Activated CD8-positive, alpha-beta memory T cell treated with anti-CD3 and anti-CD28 coated beads, Interleukin-2, amount 50 U/mL, for 1 hour (primary cell): ENCODE results near the gene CDC14B.

Experiments used
- DNase-seq: peaks from one replicate; pipeline ENCODE4 v3.0.0-alpha.2; 2020; ENCODE audit errors: extremely low read depth

The CDC14B gene

DNA sequence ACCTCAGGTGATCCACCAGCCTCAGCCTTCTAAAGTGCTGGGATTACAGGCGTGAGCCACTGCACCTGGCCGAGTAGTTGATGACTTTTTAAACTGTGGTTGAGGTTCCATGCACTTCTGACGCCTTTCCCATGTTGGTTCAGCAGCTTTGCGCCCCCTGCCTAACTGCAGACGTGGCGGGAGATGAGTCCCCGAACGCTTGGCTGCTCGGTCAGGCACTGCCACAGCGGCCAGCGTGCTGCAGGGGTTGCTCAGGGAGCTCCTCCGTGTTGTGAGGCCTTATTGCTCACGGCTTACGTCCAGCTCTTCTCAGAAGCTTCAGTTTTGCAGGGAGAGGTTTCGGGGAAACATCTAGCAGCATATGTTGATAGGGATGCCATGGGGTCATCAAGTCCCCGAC lies 134.4 kb downstream of the CDC14B start:
- no peak for DNase-seq

DNA sequence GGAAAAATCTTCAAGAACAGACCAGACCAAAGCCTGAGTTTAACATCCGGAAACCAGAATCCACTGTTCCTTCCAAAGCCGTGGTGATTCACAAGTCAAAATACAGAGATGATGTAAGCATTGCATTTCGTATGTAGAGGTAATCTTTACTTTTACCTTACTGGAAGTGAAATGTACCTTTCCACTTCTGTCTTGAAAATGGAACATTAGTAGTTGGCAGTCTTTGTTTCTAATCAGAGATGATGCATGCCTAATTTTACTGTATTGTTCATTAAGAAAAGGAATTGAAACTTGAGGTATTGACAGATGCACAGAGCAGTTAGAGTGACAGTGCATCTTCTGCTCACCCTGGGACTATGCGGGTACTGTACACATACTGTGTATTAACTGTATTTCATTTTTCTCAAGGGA lies 135.1 kb downstream of the CDC14B start:
- DNase-seq, result no peak

DNA sequence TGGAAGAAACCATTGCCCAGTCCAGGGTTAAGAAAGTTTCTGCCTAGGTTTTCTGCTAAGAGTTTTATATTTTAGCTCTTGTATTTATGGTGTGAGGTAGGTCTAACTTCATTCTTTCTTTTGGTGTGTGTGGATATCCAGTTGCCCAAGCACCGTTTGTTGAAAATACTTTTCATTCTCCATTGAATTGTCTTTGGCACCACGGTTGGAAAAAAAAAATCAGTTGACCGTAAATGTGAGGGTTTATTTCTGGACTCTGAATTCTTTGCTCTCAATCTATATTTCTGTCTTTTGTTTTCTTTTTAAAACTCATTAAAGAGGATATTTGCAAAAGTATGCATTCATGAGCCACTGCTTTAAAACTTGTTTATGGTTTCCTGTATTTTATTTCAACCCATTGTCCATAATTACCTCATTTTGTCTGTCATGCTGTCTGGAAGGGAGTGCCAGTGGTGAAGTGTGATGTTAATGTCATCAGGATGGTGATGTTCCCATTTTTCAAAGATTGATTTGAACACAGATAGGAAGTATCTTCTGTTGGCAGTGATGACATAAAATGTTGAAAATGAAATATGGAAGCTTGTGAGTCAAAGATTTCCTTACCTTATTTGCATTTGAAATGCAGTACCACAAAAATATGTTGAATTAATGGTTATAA lies 135.8 kb downstream of the CDC14B start:
- no peak for DNase-seq

DNA sequence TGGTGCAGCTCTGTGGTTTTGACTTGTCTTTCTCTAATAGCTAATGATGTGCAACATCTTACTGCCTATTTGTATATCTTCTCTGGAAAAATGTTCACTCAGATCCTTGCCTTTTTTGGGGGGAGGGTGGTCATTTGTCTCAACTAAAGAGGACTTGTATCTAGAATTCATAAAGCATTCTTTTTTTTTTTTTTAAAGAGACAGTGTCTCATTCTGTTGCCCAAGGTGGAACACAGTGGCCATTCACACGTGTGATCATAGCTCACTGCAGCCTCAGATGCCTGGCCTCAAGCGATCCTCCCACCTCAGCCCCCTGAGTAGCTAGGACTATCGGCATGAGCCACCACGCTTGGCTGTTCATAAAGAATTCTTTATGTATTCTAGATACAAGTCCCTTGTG lies 136.4 kb downstream of the CDC14B start:
- DNase-seq, result no peak

DNA sequence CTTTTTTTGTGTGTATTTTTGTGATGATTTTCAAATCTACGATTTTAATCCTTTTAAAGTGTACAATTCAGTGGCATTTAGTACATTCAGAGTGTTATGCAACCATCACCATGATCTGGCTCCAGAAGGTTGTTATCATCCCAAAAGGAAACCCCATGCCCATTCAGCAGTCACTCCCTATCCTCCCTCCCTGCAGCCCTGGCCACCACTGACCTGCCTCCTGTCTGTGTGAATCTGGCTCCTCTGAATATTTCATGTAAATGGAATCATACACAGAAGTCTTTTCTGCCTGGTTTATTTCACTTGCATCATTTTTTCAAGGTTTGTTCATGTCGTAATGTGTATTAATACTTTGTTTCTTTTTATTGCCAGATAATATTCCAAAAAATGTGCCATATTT lies 137.2 kb downstream of the CDC14B start:
- no peak for DNase-seq

DNA sequence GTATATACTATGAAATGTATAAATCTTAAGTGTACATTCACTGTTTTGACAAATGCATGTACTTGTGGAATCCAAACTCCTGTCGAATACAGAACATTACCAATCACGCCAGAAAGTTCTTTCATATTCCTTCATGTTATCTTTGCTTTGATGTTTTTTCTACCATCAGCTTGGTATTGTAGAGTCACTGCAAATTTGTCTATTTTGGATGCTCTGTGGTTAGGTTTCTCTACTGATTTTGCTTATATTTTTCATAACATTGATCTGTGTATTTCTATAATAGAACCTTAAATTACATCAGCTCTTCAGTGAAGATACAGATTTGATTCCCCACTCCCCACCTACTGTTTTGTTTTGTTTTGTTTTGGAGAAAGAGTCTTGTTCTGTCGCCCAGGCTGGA lies 138.9 kb downstream of the CDC14B start:
- no peak for DNase-seq

DNA sequence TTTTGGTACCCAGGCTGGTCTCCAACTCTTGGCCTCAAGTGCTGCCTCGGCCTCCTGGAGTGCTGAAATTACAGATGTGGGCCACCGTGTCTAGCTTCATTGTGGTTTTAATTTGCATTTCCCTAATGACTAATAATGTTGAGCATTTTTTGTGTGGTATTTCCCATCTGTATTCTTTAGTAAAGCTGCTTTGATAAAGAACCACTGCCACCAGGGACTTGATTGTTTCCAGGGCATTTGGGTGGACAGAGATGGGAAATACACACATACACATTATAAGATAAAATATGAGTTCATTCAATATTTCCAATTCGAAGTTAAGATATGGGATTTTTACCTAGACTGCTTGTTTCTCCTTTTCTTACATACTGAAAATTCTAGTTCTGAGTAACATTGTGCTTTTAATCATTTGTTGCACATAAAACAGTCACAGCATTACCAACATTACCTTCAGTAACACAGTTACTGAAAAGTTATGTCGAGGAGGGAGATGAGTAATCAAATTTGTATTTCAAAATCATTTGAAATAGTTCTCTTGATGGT lies 140.7 kb downstream of the CDC14B start:
- no peak for DNase-seq

DNA sequence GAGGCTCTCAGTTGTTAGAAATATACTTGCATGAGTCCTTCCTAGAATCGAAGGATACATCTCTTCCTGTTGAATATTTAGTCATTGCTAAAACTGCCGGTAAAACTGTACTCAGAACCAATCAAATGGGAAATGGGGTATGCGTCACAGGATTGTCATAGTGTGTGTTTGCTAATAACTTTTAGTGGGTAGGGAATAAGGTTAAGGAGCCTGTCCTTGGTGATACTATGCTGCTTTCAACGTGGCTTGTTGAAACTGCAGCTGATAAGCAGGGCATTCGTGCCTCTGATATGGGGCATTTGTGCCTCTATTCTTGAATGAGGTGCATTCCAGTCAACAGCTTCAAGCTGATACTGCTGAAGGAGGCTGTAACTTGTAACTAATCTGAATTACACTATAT lies 143.1 kb downstream of the CDC14B start:
- DNase-seq, result no peak

DNA sequence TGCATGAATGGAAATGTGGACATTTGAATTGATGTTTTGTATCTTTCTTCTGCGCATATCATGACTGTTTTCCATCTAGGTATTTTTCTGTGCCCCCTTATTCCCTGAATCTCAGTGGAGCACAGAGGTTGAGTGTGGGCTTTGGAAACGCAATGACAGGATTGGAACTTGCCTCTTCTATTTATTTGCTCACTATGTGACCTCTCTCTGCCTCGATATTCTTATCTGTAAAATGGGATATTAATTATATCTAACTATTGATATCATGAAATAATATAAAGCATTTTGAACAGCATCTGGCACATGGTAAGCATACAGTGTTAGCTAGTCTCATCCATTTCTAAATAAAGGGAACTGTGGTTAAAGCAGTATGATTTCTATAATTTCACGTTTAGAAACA lies 143.6 kb downstream of the CDC14B start:
- DNase-seq, result no peak

DNA sequence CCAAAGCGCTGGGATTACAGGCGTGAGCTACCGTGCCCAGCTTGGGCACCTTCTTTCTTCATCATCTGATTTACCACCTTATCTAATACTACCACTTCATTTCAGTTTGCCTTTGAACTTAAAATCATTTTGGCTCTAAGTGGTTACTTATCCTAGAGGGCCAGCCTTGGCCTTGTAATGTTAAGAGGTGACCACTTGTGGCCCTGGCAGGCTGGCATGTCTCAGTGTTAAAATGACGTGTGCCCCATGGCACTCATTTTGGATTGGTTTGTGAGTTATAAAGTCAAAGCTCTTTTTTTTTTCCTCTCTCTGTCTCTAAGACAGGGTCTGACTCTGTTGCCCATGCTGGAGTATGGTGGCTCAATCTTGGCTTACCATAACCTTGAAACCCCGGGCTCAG lies 151.9 kb downstream of the CDC14B start:
- no peak for DNase-seq

DNA sequence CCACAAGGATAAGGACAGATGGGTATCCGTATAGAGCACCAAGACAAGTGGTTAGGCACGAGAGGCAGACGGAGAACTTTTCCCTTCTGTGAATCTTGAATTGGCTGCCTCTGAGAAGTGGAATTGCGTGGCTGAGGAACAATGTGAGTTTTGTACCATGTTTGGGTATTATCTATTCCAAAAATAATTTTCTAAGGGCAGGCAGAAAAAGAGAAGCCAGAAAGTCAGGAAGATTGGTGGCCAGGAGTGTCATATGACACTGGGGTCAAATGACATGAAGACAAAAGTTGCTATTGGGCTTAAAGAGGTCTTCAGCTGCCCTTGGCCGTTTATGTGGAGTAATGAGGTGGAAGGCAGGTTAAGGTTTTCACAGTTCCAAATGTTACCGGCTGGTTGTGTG lies 155.2 kb downstream of the CDC14B start:
- DNase-seq, result no peak

DNA sequence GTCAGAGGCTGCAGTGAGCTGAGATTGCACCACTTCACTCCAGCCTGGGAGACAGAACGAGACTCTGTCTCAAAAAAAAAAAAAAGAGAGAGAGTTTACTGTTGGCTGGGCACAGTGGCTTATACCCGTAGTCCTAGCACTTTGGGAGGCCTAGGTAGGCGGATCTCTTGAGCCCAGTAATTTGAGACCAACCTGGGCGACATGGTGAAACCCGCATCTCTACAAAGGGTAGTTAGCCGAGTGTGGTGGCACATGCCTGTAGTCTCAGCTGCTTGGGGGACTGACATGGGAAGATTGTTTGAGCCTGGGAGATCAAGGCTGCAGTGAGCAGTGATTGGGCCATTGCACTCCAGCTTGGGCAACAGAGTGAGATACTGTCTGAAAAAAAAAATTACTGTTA lies 157.1 kb downstream of the CDC14B start:
- no peak for DNase-seq

DNA sequence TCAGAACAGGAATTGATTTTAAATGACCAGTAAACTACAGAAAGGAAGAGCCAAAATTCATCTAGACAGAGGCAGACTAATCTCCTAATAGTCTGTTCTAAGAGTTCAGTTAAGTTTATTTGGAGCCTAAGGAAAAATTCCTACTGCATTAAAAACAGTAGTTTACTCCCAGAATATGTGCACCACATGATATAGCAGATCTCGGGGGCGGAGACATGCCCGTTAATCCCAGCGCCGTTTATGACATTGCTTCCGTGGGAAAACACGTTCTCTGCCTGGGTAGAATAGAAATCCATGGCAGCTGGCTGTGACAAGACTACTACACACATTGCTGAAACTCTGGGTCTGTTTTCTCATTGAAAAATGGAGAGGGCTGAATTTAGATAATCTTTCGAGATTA lies 158.3 kb downstream of the CDC14B start:
- no peak for DNase-seq

DNA sequence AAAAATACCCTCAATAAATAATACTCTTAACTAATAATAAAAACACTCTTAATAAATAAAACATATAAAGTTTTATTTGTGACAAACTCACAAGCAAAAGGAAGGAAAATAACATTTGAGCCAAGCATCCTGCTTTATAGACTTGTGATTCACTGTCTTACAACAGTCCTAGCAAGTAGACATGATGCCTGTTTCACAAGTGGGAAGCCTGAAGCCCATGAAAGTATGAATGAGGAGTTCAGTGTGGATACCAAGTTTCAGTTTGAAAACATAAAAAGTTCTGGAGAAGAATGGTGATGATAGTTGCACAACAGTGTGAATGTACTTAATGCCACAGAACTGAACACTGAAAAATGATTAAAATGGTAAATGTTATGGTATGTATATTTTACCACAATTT lies 158.8 kb downstream of the CDC14B start:
- DNase-seq, result no peak

DNA sequence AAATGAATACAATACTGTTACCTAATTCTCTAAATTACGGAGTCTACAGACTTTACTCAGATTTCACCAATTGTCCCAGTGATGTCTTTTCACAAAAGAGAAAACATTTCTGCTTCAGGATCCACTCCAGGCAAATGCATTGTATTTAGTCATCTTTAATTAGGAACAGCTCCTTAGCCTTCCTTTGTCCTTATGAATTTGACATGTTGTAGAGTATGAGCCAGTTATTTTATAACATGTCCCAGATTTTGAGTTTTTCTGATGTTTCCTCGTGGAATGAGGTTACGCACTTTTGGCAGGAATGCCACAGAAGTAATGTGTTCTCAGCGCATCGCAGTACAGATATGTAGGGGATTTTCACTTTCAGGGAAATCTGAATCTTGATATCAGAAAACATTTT lies 159.2 kb downstream of the CDC14B start:
- DNase-seq, result no peak

DNA sequence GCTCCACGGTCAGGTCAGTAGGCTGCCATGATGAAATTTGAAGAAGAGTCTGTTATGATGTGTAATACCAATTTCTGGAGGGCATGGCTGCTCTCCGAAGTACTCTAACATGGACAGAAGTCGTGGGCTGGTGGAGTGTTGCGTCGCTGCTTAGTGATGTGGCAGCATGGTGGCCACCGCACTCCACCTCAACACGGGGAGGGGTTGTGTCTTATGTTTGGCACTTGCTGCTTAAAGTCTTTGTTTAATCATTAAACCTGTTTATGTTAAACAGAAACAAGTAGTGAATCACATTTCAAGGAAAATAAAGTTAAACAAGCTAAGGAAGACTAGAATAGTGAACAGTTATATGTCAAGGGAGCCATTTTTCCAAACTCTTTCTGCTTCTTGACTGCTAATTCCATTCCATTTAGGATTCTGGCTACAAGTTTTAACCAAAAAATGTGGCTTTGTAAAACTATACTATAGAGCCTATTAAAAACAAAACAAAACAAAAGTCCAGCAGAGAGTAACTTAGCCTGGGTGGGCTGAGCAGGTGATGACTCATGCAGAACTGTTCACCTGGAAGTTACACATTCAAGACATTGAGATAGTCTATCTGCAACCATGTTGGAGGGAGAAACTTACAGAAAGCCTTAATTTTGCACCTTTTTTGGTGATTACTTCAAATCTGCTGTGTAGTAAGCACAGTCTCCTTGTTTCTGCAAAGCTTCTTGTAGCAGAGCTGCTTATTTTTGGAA lies 160.2 kb downstream of the CDC14B start:
- no peak for DNase-seq

DNA sequence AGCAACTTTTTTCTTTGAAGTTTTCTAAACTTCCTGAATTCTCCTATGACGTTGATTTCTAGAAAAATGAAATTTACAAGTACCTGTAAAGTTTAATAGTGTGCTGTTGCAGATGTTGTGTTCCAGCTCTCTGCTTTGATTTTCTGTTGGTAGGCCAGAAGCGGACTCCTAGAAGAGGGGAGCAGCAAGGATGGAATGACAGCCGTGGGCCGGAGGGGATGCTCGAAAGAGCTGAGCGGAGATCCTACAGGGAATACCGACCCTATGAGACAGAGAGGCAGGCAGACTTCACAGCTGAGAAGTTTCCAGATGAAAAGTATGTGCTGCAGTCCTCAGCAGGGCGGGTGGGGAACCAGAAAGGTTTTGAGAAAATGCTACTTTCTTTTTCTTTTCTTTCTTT lies 161.4 kb downstream of the CDC14B start:
- no peak for DNase-seq

DNA sequence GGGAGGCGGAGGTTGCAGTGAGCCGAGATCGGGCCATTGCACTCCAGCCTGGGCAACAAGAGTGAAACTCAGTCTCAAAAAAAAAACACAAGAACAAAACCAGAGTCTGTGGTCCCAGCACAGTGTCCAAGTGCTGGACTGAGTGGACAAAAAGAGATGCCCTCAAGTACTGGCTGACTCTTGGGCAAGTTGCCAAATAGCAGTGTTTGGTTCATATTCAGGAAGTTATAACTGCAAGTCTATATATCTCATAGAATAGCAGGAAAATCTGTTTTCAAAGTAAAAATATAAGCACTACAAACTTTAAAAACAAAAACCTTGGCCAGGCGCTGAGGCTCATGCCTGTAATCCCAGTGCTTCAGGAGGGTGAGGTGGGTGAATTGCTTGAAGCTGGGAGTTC lies 162.4 kb downstream of the CDC14B start:
- DNase-seq, result no peak

DNA sequence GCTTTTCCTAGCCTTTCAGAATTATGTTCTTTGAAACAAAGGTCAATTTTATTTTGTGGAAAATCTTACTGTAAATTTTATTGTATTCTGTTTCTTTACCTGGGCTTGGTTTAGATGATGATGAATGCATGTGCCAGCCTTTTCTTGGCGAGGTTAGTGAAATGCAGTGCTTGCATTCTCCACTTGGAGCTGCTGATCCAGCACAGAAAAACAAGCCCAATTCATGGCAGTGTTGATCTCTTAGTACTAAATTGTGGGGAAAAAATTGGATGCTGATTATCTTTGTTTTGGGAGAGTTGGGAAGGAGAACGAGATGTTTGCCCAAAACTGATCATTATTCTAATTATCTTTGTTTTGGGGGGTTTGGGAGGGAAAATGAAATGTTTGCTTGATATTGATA lies 166.0 kb downstream of the CDC14B start:
- no peak for DNase-seq

DNA sequence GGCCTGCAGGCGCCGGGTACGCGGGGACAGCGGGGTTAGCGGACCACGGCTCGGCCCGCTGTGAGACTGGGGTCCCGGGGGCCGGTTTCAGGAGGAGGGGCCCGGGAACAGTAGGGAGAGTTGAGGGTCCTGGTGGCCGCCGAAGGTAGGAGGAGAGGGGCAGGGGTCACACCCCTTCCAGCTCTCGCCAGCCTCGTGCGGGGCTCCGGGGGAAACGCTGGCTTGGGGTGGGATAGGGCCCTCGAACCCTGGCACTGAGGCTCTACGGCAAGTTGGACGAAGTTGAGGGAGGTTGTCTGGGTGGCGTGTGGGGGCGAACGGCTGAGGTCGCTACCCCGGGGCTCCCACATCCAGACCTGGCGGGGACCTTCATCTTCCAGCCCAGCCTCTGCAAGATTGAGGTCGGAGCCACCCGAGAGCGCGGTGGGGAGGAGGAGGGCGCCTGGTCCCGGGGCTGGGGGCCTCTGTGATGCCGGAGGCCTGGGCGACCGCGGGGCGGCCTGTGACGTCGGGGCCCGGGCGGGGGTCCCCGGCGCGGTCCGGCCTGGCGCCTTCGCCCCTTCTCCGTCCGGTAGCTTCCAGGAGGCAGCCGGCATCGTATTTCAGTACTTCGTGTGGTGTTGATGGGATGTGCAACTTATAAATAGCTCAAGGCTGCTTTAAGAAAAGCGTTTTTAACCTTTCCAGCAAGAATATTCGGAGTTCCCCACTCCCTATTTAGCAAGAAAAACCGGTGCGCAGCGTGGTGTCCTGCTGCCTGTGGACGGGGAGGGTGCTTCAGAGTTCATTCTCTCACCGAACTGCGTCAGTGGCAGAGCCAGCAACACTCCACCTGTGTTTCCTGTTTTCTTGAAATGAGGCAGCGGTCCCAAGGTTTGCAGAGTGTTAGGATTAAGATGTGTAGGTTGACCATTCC lies 168.8 kb downstream of the CDC14B start:
- DNase-seq, result peak; percentile 12
